ENCODE data around the gene KIF14.

DNA sequence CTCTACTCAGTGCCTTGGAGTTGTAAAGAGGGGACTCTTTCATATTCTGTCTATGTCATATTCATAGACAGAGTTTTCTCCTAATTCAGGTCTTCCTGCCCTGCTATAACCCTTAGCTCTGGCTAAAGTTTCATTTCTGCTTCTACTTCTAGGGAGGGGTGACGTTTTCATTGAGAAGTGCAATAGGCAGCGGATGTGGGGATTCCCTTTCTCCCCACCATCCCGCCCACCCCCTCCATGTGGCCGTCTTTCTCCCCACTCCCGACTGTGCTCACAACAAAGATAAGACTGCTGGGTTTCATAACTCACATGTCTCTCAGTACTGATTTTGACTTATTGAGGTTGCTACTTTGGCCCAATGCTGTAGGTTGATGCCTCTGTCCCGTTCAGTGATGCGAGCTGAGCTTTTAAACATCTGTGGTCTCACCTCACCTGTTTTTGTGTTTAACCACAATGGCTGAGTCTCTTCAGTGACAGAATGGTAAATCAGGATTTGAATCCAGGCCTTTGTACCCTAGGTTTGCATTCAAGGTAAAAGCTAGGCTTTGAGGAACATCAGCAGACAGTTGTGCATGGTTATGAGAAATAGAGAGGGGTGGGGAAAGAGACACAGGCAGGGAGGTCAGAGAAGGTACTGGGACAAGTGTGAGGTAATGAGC, 7.8 kb upstream of the KIF14 start:
- TF ChIP-seq, protein P1, sequence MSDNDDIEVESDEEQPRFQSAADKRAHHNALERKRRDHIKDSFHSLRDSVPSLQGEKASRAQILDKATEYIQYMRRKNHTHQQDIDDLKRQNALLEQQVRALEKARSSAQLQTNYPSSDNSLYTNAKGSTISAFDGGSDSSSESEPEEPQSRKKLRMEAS (IDR thresholded peaks at IDR 0.05) = no peak
- no peak for TF ChIP-seq EZH2 (IDR thresholded peaks at IDR 0.05; ENCODE audit: low read depth, low read length, severe bottlenecking)
- TF ChIP-seq, protein P2, sequence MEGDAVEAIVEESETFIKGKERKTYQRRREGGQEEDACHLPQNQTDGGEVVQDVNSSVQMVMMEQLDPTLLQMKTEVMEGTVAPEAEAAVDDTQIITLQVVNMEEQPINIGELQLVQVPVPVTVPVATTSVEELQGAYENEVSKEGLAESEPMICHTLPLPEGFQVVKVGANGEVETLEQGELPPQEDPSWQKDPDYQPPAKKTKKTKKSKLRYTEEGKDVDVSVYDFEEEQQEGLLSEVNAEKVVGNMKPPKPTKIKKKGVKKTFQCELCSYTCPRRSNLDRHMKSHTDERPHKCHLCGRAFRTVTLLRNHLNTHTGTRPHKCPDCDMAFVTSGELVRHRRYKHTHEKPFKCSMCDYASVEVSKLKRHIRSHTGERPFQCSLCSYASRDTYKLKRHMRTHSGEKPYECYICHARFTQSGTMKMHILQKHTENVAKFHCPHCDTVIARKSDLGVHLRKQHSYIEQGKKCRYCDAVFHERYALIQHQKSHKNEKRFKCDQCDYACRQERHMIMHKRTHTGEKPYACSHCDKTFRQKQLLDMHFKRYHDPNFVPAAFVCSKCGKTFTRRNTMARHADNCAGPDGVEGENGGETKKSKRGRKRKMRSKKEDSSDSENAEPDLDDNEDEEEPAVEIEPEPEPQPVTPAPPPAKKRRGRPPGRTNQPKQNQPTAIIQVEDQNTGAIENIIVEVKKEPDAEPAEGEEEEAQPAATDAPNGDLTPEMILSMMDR (IDR thresholded peaks at IDR 0.05; ENCODE audit: control extremely low read depth in 1 of 3, insufficient read depth in 1 of 3, low read depth in 1 of 3, low read length in 3 of 3) = no peak
- no peak for TF ChIP-seq CHD2 (IDR thresholded peaks at IDR 0.05; ENCODE audit: low read length)
- TF ChIP-seq EGR1 (IDR thresholded peaks at IDR 0.05; ENCODE audit: borderline replicate concordance, low read depth, low read length) = no peak
- no peak for TF ChIP-seq CHD1 (IDR thresholded peaks at IDR 0.05; ENCODE audit: low read depth, low read length)
- TF ChIP-seq RAD21 (IDR thresholded peaks at IDR 0.05 in 1 of 2, conservative IDR thresholded peaks at IDR 0.05 in 1 of 2; ENCODE audit: low read depth in 2 of 2, low read length in 2 of 2) = no peak
- TF ChIP-seq, protein P3, sequence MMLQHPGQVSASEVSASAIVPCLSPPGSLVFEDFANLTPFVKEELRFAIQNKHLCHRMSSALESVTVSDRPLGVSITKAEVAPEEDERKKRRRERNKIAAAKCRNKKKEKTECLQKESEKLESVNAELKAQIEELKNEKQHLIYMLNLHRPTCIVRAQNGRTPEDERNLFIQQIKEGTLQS (IDR thresholded peaks at IDR 0.05; ENCODE audit: insufficient read depth, low read depth, low read length) = no peak

Data from H1 (cell line).